H1 (cell line): Measurements from ENCODE around the gene TRAF3IP3. TPM values are rescaled to one million over a fixed set of nuclear protein-coding genes. Genes with fewer than 3 reads are reported as not detected.

Experiments
- CHD2 ChIP-seq: IDR thresholded peaks from 2 replicates; pipeline ENCODE4 v1.6.1; 2012; ENCODE audit warnings: low read length, improper control_type of control experiment
- EGR1 ChIP-seq: IDR thresholded peaks from 2 replicates; pipeline ENCODE4 v1.6.1; 2011; ENCODE audit warnings: low read depth, low read length, borderline replicate concordance
- HDAC2 ChIP-seq, 2 experiments: fragments of 300-600 bp in 1 of 2; sonication (generic) in 1 of 2; IDR thresholded peaks; 2 replicates each; pipeline ENCODE4 v1.6.1; 2011 to 2012; ENCODE audit warnings: low read depth in 2 of 2, low read length in 2 of 2, mild to moderate bottlenecking in 2 of 2, moderate library complexity in 2 of 2, borderline replicate concordance in 1 of 2, inconsistent platforms in 1 of 2
- NRF1 ChIP-seq: IDR thresholded peaks from 2 replicates; pipeline ENCODE4 v1.6.1; 2011; ENCODE audit warnings: mild to moderate bottlenecking, low read depth, low read length, improper control_type of control experiment
- POU5F1 ChIP-seq: IDR thresholded peaks from 2 replicates; pipeline ENCODE4 v1.6.1; 2011; ENCODE audit warnings: low read depth, mild to moderate bottlenecking, low read length, moderate library complexity
- RNF2 ChIP-seq: fragments of 200-900, 300-1000 bp; sonication (generic); IDR thresholded peaks from 2 replicates; pipeline ENCODE4 v1.7.1; 2016; ENCODE audit warnings: borderline replicate concordance, low read depth, mild to moderate bottlenecking, antibody characterized with exemption, low read length; ENCODE audit not compliant: poor library complexity, severe bottlenecking; ENCODE audit errors: missing control alignments
- SIN3A ChIP-seq, 2 experiments: IDR thresholded peaks in 1 of 2; conservative IDR thresholded peaks in 1 of 2; 2 replicates each; pipeline ENCODE4 v1.6.1; 2011 to 2012; ENCODE audit warnings: low read length in 2 of 2, improper control_type of control experiment in 1 of 2, low read depth in 1 of 2, mild to moderate bottlenecking in 1 of 2
- polyA plus RNA-seq, 7 experiments: library from polyadenylated mRNA; depleted of rRNA in 3 of 7; stranded (reverse) in 5 of 7; unstranded in 2 of 7; fragments of >200 nt in 5 of 7; fragments of 200-250 nt in 2 of 7; gene quantifications; 1 replicate in 5 of 7; 2 replicates in 1 of 7; 4 replicates in 1 of 7; pipeline versions ENCODE4 v1.2.1 to v1.2.3, GENCODE V29; 2011 to 2013; ENCODE audit warnings: missing spikeins in 2 of 7, mixed read lengths in 2 of 7
- total RNA-seq: library from RNA; stranded (reverse); fragmentation: NEBNext Ultra II Directional; extraction: Animal tissue kit (Norgen Biotek cat#: 25700); gene quantifications from 2 replicates; pipeline ENCODE4 v1.2.1, GENCODE V29; 2021
- TF ChIP-seq, protein P1 (sequence below): fragments of 300-600 bp; sonication (generic); IDR thresholded peaks from 2 replicates; pipeline ENCODE4 v1.7.1; 2012; ENCODE audit warnings: low read length, moderate library complexity, mild to moderate bottlenecking, inconsistent platforms; ENCODE audit not compliant: insufficient replicate concordance

Gene TRAF3IP3
- total and polyA plus RNA-seq, 2 of the 8 experiments (the other 6 are each of a cell fraction or from before 2014, with no cell fraction given): not detected

- TF ChIP-seq, protein P1, sequence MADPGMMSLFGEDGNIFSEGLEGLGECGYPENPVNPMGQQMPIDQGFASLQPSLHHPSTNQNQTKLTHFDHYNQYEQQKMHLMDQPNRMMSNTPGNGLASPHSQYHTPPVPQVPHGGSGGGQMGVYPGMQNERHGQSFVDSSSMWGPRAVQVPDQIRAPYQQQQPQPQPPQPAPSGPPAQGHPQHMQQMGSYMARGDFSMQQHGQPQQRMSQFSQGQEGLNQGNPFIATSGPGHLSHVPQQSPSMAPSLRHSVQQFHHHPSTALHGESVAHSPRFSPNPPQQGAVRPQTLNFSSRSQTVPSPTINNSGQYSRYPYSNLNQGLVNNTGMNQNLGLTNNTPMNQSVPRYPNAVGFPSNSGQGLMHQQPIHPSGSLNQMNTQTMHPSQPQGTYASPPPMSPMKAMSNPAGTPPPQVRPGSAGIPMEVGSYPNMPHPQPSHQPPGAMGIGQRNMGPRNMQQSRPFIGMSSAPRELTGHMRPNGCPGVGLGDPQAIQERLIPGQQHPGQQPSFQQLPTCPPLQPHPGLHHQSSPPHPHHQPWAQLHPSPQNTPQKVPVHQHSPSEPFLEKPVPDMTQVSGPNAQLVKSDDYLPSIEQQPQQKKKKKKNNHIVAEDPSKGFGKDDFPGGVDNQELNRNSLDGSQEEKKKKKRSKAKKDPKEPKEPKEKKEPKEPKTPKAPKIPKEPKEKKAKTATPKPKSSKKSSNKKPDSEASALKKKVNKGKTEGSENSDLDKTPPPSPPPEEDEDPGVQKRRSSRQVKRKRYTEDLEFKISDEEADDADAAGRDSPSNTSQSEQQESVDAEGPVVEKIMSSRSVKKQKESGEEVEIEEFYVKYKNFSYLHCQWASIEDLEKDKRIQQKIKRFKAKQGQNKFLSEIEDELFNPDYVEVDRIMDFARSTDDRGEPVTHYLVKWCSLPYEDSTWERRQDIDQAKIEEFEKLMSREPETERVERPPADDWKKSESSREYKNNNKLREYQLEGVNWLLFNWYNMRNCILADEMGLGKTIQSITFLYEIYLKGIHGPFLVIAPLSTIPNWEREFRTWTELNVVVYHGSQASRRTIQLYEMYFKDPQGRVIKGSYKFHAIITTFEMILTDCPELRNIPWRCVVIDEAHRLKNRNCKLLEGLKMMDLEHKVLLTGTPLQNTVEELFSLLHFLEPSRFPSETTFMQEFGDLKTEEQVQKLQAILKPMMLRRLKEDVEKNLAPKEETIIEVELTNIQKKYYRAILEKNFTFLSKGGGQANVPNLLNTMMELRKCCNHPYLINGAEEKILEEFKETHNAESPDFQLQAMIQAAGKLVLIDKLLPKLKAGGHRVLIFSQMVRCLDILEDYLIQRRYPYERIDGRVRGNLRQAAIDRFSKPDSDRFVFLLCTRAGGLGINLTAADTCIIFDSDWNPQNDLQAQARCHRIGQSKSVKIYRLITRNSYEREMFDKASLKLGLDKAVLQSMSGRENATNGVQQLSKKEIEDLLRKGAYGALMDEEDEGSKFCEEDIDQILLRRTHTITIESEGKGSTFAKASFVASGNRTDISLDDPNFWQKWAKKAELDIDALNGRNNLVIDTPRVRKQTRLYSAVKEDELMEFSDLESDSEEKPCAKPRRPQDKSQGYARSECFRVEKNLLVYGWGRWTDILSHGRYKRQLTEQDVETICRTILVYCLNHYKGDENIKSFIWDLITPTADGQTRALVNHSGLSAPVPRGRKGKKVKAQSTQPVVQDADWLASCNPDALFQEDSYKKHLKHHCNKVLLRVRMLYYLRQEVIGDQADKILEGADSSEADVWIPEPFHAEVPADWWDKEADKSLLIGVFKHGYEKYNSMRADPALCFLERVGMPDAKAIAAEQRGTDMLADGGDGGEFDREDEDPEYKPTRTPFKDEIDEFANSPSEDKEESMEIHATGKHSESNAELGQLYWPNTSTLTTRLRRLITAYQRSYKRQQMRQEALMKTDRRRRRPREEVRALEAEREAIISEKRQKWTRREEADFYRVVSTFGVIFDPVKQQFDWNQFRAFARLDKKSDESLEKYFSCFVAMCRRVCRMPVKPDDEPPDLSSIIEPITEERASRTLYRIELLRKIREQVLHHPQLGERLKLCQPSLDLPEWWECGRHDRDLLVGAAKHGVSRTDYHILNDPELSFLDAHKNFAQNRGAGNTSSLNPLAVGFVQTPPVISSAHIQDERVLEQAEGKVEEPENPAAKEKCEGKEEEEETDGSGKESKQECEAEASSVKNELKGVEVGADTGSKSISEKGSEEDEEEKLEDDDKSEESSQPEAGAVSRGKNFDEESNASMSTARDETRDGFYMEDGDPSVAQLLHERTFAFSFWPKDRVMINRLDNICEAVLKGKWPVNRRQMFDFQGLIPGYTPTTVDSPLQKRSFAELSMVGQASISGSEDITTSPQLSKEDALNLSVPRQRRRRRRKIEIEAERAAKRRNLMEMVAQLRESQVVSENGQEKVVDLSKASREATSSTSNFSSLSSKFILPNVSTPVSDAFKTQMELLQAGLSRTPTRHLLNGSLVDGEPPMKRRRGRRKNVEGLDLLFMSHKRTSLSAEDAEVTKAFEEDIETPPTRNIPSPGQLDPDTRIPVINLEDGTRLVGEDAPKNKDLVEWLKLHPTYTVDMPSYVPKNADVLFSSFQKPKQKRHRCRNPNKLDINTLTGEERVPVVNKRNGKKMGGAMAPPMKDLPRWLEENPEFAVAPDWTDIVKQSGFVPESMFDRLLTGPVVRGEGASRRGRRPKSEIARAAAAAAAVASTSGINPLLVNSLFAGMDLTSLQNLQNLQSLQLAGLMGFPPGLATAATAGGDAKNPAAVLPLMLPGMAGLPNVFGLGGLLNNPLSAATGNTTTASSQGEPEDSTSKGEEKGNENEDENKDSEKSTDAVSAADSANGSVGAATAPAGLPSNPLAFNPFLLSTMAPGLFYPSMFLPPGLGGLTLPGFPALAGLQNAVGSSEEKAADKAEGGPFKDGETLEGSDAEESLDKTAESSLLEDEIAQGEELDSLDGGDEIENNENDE: no peak
- TF ChIP-seq POU5F1 (no peak), RNF2 (no peak), SIN3A (conservative IDR thresholded peaks at IDR 0.05 in 1 of 2, IDR thresholded peaks at IDR 0.05 in 1 of 2; ENCODE audit: low read depth in 1 of 2, low read length in 2 of 2) (peak; percentile 97 to 100), CHD2 (no peak), HDAC2 (IDR thresholded peaks at IDR 0.05; ENCODE audit: borderline replicate concordance in 1 of 2, low read depth in 2 of 2, low read length in 2 of 2) (peak; percentile 52 to 100; a peak in 3 of 4 replicates), EGR1 (no peak), NRF1 (no peak)
Measured at GRCh38 chr1:209827384-209828262, 71.8 kb downstream of the TRAF3IP3 start, which contains the start of gene UTP25 (continued).
